ENCODE measurements around the gene RYR2.

GRCh38 chr1:237029850-237030535 is 12.0 kb upstream of the RYR2 start:
- no peak for TF ChIP-seq POLR2A (IDR thresholded peaks at IDR 0.05)
- TF ChIP-seq CTCF (IDR thresholded peaks at IDR 0.05): no peak
